Ovary (tissue), 3 donors: ENCODE measurements around the gene PAFAH1B2.

Experiments used
- EP300 ChIP-seq: sonication (generic); formaldehyde crosslinking; IDR thresholded peaks from one replicate; pipeline ENCODE4 v1.6.1; 2017; ENCODE audit warnings: antibody characterized with exemption
- POLR2A ChIP-seq: fragments of 450-650 bp; IDR thresholded peaks from one replicate; pipeline ENCODE4 v1.6.1; 2017; ENCODE audit warnings: antibody characterized with exemption, mild to moderate bottlenecking, moderate library complexity
- TF ChIP-seq, protein P1 (sequence below), 3 donors: fragments of 450-650 bp in 2 of 3; fragments of 200-600 bp in 1 of 3; IDR thresholded peaks; one replicate each; pipeline versions ENCODE4 v1.5.1 to v1.8.0; 2016 to 2022; ENCODE audit warnings: antibody characterized with exemption in 3 of 3, mild to moderate bottlenecking in 1 of 3
- donor health status: DM: no; HTN: no; CAD: no.

DNA sequence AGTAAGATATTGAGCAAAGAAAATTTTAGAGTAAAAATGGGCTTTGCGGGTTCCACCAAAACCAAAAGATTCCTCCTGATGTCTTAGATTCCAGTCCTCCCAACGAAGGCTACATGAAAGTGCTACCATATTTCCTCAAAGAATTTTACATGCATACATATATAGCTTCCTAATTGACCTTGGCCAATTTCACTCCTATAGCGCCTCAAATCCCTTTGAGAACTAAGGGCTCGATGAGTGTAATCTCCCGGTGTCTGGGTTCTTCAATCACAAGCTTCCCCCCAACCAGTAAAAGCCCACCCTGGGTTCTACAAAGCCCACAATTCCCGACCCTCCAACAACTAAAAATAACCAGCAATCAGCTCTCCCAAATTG lies 47.1 kb upstream of the PAFAH1B2 start:
- TF ChIP-seq, protein P1, sequence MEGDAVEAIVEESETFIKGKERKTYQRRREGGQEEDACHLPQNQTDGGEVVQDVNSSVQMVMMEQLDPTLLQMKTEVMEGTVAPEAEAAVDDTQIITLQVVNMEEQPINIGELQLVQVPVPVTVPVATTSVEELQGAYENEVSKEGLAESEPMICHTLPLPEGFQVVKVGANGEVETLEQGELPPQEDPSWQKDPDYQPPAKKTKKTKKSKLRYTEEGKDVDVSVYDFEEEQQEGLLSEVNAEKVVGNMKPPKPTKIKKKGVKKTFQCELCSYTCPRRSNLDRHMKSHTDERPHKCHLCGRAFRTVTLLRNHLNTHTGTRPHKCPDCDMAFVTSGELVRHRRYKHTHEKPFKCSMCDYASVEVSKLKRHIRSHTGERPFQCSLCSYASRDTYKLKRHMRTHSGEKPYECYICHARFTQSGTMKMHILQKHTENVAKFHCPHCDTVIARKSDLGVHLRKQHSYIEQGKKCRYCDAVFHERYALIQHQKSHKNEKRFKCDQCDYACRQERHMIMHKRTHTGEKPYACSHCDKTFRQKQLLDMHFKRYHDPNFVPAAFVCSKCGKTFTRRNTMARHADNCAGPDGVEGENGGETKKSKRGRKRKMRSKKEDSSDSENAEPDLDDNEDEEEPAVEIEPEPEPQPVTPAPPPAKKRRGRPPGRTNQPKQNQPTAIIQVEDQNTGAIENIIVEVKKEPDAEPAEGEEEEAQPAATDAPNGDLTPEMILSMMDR (IDR thresholded peaks at IDR 0.05): no peak
- TF ChIP-seq EP300 (no peak), POLR2A (no peak)
